Measurements from ENCODE around the gene EEF1E1.

DNA sequence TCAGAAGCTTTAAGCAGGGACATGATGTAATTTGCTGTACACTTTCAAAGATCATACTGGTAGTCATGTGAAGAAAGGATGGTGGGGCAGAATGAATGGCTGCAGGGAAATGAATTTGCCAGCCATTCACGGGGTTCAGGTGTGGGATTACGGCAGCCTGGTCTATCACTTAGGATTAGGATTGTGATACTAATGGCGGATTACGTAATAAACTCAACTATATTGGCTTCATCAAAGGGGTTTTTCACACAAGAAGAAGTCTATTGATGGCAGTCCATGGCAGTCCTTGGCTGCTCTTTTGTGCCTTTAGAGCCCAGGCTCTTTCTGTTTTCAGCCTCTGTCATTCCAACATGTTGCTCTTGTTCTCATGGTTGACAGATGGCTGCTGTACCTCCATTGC is 12.6 kb upstream of the EEF1E1 start:
- TF ChIP-seq POLR2A (IDR thresholded peaks at IDR 0.05), result no peak
- TF ChIP-seq CTCF (IDR thresholded peaks at IDR 0.05), result no peak
